T-helper 2 cell (primary cell): ENCODE measurements around the gene MAP3K15.
A peak's percentile ranks its signal among the peaks of the same experiment; 100 is the strongest.

ENCODE experiments used
- DNase-seq, 5 experiments: peaks; one replicate each; pipeline versions ENCODE4 v3.0.0 to v3.0.0-alpha.2; 2012 to 2022
- total RNA-seq, 2 donors: gene quantifications; one replicate each; lab custom pipeline; 2026; lab: John Stamatoyannopoulos, UW

MAP3K15 gene, protein sequence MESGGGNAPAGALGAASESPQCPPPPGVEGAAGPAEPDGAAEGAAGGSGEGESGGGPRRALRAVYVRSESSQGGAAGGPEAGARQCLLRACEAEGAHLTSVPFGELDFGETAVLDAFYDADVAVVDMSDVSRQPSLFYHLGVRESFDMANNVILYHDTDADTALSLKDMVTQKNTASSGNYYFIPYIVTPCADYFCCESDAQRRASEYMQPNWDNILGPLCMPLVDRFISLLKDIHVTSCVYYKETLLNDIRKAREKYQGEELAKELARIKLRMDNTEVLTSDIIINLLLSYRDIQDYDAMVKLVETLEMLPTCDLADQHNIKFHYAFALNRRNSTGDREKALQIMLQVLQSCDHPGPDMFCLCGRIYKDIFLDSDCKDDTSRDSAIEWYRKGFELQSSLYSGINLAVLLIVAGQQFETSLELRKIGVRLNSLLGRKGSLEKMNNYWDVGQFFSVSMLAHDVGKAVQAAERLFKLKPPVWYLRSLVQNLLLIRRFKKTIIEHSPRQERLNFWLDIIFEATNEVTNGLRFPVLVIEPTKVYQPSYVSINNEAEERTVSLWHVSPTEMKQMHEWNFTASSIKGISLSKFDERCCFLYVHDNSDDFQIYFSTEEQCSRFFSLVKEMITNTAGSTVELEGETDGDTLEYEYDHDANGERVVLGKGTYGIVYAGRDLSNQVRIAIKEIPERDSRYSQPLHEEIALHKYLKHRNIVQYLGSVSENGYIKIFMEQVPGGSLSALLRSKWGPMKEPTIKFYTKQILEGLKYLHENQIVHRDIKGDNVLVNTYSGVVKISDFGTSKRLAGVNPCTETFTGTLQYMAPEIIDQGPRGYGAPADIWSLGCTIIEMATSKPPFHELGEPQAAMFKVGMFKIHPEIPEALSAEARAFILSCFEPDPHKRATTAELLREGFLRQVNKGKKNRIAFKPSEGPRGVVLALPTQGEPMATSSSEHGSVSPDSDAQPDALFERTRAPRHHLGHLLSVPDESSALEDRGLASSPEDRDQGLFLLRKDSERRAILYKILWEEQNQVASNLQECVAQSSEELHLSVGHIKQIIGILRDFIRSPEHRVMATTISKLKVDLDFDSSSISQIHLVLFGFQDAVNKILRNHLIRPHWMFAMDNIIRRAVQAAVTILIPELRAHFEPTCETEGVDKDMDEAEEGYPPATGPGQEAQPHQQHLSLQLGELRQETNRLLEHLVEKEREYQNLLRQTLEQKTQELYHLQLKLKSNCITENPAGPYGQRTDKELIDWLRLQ (N-terminal part only)
- 0 to 0.67 reads per million in 2 donors for total RNA-seq

DNA sequence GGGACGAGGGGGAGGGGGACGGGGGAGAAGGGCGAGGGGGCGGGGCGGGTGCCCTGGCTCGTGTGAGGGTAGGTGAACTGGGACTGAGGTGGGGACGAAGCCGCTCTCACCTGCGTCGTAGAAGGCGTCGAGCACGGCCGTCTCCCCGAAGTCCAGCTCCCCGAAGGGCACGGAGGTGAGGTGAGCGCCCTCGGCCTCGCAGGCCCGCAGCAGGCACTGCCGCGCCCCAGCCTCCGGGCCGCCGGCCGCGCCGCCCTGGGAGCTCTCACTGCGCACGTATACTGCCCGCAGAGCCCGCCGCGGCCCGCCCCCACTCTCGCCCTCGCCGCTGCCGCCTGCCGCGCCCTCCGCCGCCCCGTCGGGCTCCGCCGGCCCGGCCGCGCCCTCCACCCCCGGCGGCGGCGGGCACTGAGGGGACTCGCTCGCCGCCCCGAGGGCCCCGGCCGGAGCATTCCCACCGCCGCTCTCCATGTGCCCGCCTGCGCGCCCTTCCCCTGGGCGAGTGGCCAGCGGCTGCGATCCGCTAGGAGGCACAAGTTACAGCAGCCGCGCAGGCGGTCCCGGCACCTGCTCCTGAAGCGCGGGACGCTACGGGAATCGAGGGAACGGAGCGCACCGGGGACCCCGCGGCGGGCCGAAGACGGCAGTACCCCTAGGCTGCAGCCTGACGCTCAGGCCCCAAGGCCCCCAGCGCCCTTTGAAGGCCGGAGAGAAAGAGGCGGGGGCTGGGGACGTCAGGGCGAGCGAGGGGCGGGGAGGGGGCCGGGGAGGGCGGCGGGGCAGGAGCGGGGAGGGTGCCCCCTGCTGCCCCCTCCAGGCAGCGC is at the start of gene MAP3K15:
MAP3K15 (minus strand) TSS at position 718 of the 824 bp plus-strand sequence; CDS start at position 471, 247 bp downstream.
- DNase-seq: peak in 2 of 5 experiments; percentile 4 to 13

DNA sequence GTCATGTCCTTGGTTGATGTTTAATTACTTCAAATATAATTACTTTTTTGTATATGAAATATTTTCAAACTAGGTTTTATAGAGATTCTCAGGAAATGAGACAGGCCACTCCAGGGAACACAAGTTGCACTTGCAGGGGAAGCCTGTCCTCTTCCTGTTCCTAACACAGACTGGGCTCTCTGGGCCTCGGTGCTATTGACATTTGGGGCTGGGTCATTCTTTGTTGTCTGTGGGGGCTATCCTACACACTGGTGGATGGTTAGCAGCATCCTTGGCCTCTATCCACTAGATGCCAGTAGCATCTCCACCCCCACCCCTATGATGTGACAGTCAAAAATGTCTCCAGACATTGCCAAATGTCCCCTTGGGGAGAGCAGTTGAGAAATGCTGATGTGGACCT is 49.3 kb upstream of the MAP3K15 start:
- no peak for DNase-seq

DNA sequence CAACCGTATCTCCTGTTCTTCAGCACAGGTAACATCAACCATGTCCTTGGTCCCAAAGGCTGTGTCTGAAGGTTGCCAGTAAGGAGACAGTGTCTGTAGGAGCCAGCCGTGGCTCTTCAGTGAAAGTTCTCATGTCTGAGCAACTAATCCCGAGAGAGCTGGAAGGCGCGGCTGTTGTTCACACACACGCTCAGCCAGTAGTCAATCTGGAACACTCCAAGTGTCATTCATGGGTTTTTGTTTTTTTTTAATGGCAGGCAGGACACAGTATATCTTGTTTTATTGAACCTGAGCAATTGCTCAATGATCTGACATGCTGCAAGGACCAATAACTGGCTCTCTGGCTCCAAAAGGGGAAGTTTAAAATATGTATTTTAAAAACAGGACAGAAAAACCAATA is 48.4 kb upstream of the MAP3K15 start:
- DNase-seq: peak in 1 of 5 experiments; percentile 25

DNA sequence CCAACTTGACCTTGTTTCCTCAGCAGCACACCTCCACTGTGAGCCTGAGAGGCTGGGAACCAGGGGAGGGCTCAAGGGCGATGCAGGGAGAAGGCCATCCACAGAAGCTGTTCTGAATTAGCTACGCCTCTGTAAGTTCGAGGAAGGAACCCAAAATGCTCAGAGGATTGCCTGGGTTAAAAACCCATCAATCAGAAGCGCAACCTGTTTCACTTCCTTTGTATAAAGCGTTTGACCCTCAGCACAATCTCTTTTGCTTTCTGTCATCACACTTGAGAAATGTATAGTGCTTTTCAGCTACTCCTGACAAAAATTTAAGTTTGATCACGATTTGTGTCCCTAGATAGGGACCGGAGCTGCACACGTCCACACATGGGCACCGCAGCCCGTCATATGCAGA is 48.0 kb upstream of the MAP3K15 start:
- DNase-seq: no peak

DNA sequence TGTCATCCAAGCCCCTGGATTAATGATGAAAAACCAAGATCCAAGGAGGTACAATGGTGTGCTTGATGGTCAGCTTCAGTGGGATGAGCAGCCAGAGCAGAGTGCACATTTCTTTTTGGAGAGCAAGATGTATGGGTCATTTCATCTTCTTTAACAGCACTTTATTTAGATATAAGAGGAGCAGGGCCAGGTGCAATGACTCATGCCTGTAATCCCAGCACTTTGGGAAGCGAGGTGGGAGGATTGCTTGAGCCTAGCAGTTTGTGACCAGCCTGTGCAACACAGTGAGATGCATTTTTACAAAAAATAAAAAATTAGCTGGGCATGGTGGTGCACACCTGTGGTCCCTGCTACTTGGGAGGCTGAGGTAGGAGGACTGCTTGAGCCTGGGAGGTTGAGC is 45.3 kb upstream of the MAP3K15 start:
- no peak for DNase-seq

DNA sequence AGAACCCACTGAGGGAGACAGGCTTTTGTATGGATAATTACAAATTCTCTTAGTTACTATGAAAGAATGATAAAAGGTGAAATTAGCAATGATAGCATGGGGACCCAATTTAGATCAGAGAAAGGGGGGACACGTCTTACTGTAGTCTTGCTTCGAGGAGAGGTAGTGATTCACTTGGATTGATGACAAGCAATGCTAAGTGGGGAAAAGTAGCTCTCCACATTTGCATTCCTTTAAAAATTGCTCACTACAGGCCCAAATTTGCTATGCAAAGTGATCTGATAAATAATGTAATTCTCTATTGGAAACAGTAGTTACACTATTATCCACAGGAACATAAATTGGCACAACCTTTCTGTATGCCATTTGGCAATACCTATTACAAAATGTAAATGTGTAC is 42.5 kb upstream of the MAP3K15 start:
- no peak for DNase-seq

DNA sequence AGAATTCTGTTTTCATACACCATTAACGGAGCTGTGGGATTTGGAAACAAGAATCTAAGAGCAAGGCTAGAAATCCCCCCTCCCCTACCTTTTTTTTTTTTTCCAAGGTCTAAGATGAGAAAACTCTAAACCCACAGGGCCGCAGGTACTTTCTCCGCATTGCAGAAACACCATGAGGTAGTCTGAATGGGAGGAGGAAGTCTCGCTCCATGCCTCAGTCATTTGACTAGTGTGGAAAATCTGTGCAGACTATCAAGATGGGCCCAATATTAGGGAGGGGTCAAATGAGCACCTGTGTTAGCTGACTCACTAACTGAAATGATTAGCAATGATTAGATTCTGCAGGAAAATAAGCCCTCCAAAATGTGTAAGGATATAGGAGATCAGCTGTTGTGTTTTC is 40.9 kb upstream of the MAP3K15 start:
- no peak for DNase-seq

DNA sequence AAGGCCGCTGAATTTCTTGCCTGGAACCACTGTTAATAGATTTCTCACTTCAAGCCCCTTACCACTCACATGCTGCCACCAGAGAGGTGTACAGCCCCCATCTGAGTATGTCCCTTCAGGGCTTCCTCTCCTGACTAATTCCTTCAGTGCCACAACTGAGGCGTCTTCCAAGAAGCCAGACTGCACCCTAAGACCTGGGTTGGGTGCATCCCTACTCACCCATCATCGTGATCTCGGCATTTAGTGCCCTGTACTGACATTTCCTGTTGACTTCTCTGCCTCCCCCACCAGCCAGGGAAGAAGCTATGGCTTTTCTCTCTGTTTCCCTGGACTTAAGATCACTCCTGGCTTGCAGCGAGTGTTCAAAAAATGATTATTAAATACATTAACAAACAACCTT is 40.4 kb upstream of the MAP3K15 start:
- DNase-seq: no peak

DNA sequence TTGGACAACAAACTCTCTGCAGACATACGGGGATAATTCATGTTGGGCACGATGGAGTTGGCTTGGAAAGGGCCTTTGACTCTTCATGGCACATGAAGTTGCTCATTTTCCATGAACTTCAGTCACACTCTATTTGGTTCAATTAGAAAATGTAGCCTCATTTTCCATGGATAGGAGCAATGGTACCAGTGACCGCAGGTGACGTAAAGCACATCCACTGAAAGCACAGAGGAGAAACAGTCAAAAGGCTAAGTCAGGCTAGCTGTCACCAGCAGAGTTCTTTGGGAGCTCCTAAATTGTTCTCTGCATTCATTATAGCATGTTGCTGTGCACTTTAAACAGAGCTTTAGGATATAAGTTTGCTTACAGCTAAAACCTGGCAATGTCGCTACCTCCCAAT is 39.9 kb upstream of the MAP3K15 start:
- DNase-seq: no peak

DNA sequence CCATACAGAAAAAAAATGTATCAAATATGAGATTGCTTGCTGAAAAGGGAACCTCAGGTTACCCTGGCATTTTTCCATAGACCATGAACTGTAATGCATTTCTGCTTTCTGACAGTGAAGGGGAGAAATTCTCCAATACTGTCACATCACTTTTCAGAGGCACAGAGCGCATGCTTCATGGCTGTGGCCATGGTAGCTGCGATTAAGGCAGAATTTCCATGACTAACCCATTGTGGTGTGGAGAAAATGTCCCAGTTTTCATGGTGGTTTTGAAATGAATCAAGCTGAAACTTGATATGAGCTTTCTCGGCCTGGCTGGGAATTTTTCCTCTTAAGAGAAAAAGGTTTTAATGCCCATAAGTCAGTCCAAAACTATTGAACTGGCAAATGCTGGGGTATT is 39.5 kb upstream of the MAP3K15 start:
- DNase-seq: peak in 2 of 5 experiments; percentile 7 to 10

DNA sequence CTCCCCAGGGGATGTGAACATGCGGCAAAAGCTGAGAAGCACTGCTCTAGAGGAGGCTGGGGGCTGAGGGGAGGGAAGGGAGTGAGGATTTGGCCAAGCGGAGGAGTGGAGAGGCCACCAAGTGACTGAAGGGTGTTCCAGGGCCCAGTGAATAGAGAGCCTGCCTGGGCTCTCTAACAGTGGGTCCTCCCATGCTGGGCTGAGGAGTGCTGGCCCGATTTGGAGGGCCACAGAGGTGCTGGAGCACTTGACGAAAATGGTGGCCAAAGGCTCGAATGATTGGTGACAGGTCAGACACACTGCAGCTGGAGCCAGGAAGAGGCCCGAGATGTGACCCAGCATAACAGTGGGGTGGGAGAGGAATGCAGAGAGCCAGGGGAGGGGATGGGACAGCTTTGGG is 37.5 kb upstream of the MAP3K15 start:
- no peak for DNase-seq

DNA sequence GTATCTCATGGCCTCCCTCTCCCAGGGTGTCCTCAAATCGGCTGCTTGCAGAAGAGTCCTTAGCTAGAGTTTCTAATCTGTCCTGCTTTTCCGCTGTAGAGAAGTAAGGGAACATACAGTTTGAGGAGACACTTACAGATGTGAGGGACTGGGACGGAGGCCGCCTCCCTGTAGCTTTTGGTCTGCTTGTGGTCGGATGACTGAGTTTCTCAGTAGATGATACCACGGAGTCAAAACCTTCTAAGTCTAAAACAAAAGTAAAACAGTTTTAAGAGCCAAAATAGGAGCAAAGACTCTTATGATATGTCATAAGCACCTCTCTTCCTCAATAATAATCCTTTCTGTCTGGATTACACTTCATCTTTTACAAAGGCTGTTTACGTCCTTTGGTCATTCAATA is 34.5 kb upstream of the MAP3K15 start:
- peak in 1 of 5 experiments; percentile 39 for DNase-seq

DNA sequence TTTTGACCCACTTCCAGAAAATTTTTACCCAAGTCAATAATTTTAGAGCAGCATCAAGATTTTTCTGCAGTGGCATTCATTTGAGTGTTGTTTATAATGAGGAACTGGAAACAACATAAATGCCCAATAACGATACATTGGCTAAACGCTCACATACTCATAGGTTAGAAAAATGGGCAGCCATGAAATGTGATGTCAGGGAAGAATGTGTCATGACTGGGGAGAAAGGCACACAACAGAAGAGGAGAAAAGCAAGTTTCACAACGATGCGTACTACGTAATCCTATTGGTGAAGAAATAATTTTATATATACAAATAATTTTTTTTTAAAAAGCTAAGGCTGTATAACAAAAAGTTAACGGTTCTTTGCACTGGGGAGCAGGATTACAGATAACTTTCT is 33.6 kb upstream of the MAP3K15 start:
- no peak for DNase-seq

DNA sequence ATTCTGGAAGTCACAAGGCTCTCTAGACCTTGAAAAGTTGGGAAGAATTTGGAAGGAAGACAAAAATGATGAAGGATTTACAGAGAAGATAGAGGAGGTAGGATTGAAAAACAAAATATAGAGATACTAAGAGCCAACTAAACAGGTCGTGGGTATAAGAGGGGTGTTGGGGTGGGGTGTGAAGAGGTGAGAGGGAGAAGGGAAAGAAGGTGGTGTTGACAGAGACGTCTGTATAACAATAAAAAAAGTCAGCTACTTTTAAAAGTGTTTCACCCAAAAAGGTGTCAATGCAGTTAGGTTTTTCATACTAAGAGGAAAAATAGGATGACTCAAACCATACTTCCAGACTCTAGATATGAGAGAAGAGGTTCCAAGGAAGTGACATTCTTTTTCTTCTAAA is 33.0 kb upstream of the MAP3K15 start:
- peak in 1 of 5 experiments; percentile 3 for DNase-seq

DNA sequence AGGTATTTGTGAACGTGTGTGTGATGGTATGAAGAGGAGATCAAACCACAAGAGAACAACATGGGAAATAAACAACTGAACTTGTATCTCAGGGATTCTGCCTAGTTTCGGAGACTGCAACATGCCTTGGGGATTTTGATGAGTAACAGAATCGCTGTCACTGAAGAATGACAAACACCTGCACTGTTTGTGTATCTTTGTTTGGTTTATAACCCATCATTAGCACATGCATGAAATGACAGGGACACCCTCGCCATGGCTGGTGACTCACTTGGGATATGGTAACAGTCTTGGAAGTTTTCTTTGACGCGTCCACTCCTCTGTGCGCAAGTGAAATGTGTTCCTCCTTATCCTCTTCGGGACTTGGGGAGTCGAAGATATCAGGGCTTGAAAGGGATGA is 30.3 kb upstream of the MAP3K15 start:
- DNase-seq: no peak

DNA sequence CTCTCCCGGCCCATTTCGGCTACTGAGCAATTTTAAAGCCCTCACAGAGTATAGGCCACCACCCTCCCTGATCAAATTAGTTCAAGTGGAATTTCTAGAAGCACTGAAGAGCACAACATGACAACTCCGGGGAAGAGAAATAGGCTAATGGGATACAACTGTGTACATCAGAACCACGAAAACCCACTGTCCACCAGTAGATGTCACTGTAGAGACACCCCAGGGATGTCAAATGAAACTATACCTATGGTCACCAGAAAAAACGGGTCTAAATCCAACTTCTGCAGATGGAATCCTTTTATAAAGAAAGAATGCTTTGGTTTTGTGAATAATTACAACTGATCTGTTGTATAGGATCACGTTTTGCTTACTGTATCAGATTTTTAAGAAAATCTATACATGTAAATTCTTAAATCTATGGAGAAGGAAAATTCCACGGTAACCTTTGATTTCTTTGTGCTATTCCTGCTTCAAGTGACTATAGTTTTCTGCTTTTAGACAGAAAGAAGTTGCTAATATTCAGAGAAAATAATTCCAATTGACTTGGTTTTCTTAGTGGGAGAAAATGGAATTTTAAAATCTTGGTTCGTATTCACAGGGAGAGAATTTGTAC is 29.5 kb upstream of the MAP3K15 start:
- DNase-seq: peak in 2 of 5 experiments; percentile 14 to 45

DNA sequence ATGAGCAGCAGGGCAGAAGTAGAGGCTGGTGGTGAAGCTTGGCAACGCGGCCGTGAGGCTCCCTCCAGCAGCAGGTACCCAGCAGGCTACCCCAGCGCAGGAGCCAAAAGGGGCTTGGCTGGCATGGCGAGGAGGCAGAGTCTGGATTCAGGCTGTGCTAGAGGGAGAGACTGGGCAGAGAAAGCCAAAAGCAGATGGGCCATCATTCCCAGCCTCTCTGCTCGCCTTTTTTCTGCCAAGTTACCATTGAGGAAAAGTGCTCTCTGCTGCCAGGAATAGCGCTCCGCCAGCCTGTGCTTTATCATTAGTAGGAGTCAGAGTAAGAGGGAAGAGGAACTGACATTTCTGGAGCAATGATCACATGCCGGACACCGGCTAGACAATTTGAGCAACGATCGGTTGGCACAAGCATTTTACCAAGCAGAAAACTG is 28.7 kb upstream of the MAP3K15 start:
- DNase-seq: no peak

DNA sequence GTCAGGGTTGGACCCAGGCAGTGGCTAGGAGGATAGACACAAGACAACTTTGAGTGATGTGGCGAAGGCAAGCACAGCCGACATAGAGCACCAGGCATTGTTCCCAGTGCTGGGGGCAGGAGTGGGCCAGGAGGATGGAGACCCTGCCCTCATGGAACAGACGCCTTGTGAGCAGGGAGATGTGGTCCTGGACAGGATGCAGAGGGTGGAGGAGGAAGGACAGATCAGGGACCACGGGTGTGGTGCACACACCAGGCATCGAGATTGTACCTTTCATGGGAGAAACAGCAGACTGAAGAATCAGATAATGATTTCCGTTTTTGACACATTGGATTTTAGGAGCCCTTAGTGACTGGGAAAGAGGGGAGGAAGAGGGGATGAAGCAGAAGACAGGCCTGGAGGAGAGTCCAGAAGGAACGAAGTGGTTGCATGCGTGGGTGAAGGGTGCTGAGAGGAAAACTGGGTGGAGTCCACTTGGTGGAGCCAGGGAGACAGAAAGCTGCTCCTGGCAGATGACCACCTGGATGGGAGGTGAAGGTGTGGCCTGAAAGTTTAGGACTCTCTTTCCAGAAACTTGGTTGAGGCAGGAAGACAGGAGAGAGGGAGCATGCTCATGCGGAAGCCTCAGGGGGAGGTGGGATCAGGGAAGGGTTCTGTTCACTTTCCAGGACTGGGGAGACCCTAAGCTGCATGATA is 27.9 kb upstream of the MAP3K15 start:
- DNase-seq: no peak

DNA sequence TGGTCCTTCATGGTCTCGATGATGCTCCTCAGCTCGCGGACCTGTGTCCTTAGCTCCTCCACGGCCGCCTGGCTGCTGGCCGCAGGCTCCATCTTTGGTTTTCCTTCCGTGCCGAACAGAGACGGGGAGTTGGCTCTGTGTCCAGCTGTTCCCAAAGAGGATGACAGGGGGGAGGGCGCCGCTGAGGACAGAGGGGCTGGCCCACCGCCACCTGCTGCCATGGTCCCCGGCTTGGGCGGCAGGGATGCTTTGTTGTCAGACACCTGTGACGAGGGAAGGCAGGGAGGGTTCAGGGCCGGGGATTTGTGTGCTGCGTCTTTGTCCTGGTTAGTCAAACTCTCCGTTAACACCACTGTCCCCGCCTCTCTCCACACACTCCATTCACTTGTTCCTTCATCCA is 26.6 kb upstream of the MAP3K15 start:
- no peak for DNase-seq

DNA sequence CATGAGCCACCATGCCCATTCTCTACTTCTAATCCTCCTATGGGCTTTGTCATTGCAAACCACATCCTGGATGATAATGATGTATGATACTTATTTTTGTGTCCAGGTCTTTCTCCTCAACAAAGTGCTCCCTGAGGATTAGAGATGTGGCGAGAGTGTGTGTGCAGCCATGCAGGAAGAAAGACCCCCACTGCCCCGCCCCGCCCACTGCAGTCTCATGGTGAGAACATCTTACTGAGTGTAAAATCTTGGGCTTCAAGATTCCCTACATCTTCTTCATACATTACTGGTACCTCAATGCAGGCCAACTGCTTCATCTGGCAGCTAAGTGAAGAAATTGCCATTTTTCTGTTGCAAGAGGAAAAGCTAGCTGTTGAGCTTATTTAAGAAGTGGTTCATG is 25.9 kb upstream of the MAP3K15 start:
- DNase-seq: no peak

DNA sequence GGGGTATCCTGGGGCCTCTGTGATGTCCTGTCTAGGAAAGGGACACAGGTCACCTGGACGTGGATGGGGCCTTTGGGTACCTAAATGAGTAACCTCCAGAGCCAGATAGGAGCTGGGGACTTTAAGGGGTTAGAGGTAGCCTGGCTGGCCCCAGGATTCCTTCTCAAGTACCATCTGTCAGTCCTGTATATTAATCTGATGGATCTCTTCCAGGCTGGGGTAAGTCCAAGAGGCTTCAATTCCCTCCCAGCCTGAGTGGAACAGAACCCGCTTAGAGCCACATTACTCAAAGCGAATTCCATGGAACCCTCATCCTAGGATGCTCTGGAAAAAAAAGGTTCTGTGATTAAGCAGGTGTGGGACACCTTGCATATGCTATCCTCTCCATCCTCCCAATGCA is 24.8 kb upstream of the MAP3K15 start:
- DNase-seq: no peak
